VCaP (cell line): Measurements from ENCODE around the gene FFAR1.

ENCODE experiments used
- H3K27ac ChIP-seq: fragments of 450-650 bp; 2 replicates; pipeline ENCODE4 v1.5.1; 2017
- CTCF ChIP-seq: fragments of 450-650 bp; conservative IDR thresholded peaks from 2 replicates; pipeline ENCODE4 v1.5.1; 2017; ENCODE audit warnings: mild to moderate bottlenecking, moderate library complexity

FFAR1 gene

DNA sequence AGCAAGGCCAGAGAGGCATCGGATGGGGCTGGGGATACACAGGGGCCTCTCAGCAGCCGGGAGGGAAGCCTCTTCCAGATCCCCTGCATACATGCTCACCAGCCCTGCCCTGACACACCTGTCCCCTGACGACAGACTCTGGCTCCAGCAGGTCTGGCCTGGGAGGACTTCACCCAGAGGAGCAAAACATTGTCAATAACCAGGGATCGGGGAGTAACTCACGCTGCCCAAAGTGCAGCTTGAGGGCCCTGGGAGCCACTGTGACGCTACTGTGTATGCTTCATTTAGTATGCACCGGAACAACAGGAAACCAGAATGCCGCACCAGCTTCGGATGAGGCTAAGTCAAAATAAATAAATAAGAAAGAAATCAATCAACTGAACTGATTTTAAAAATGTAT is 31.1 kb upstream of the FFAR1 start:
- H3K27ac ChIP-seq, result no peak overlapping the region
- TF ChIP-seq CTCF, result no peak

- TF ChIP-seq CTCF, result no peak
- no peak overlapping the region for H3K27ac ChIP-seq
These were observed 30.1 kb upstream of the FFAR1 start for GRCh38 chr19:35317464-35318043.

DNA sequence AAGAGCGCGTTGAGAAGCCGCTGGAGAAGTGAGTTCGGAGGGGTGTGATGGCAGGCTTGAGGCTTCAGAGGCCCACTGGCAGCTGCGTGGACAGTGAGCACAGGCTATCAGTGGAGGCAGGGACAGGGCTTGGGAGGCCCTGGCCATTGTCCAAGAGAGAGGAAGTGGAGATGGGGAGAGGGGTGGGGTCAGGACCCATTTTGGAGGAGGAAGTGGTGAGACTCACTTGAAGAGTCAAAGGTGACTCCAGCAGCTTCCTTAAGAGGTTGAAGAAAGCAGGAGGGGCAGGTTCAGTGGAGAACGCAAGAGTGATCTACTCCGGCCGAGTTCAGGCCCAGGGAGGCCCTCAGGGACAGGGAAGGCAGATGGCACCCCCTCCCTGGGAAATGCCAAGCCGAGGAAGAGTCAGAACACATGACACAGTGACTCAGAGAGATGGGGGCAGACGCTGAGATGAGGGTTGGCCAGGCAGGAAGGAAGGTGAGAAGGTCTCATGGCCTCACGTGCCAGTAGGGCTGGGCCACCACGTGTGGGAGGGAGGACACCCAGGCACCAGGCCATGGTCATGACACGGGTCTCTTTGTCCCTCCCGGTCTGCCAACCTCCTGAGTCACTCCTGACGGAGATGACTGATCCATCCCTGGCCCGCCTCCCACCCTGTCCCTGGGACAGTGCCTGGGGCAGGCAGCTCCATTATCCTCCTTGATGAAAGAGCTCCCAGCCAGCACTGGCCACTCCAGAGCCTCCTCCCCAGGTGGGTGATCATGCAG is 28.8 kb upstream of the FFAR1 start:
- no peak overlapping the region for H3K27ac ChIP-seq
- TF ChIP-seq CTCF, result no peak

GRCh38 chr19:35320065-35320713 is 27.5 kb upstream of the FFAR1 start:
- no peak overlapping the region for H3K27ac ChIP-seq
- TF ChIP-seq CTCF, result no peak

GRCh38 chr19:35321291-35321690 is 26.4 kb upstream of the FFAR1 start:
- H3K27ac ChIP-seq, result no peak overlapping the region
- TF ChIP-seq CTCF, result no peak

GRCh38 chr19:35322014-35322413 is 25.7 kb upstream of the FFAR1 start:
- TF ChIP-seq CTCF, result no peak
- H3K27ac ChIP-seq, result no peak overlapping the region

DNA sequence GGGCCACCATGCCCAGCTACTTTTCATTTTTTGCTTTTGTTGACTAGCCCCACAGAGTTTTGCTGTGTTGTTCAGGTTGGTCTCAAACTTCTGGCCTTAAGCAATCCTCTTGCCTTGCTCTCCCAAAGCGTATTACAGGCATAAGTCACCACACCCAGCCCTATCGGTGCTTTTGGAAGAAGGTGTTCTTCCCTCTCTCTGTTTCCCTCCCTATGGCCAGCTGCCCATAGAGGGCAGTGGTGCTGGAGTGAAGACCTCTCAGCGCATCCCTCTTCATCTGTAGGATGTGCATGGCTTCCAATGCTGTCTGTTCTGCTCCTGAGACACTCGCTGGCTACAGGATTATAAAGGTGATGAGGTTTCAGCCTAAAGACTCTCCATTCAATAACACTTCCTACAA is 20.1 kb upstream of the FFAR1 start:
- TF ChIP-seq CTCF, result peak; percentile 44
- H3K27ac ChIP-seq, result no peak overlapping the region
